ENCODE data around the gene PDE9A. TPM values are rescaled to one million over a fixed set of nuclear protein-coding genes. Genes with fewer than 3 reads are reported as not detected.

Gene PDE9A
- total RNA-seq, 1 donor from 2014 or later = 3.9 TPM

- no peaks in the 10 kb centered on the region for H3K36me3 ChIP-seq (ENCODE audit: control insufficient read depth, insufficient read depth, low read length)
- H3K4me3 ChIP-seq (ENCODE audit: low read depth, low read length) = no peak overlapping the region
- H3K27me3 ChIP-seq (ENCODE audit: control insufficient read depth, insufficient read depth, low read length) = peaks cover 39% of the 10 kb centered on the region
- no peak for DNase-seq (ENCODE audit: low read depth)
- TF ChIP-seq CTCF (IDR thresholded peaks at IDR 0.05; ENCODE audit: insufficient read depth, low read length, poor library complexity, severe bottlenecking) = no peak
Measured at GRCh38 chr21:42640486-42640885, 12.9 kb upstream of the PDE9A start.

- H3K27me3 ChIP-seq (ENCODE audit: control insufficient read depth, insufficient read depth, low read length) = peaks cover 39% of the 10 kb centered on the region
- no peak for DNase-seq (ENCODE audit: low read depth)
- no peak for TF ChIP-seq CTCF (IDR thresholded peaks at IDR 0.05; ENCODE audit: insufficient read depth, low read length, poor library complexity, severe bottlenecking)
- H3K36me3 ChIP-seq (ENCODE audit: control insufficient read depth, insufficient read depth, low read length) = no peaks in the 10 kb centered on the region
- no peak overlapping the region for H3K4me3 ChIP-seq (ENCODE audit: low read depth, low read length)
Measured at GRCh38 chr21:42641311-42642218, 11.9 kb upstream of the PDE9A start.

- Histone ChIP-seq H3K4me3 (ENCODE audit: low read depth, low read length) (no peak overlapping the region), H3K36me3 (ENCODE audit: control insufficient read depth, insufficient read depth, low read length) (no peaks in the 10 kb centered on the region), H3K27me3 (ENCODE audit: control insufficient read depth, insufficient read depth, low read length) (peaks cover 39% of the 10 kb centered on the region)
- TF ChIP-seq CTCF (IDR thresholded peaks at IDR 0.05; ENCODE audit: insufficient read depth, low read length, poor library complexity, severe bottlenecking) = no peak
- DNase-seq (ENCODE audit: low read depth) = no peak
Measured at GRCh38 chr21:42642219-42642745, 11.1 kb upstream of the PDE9A start.

GRCh38 chr21:42644223-42645208 is 8.9 kb upstream of the PDE9A start:
- Histone ChIP-seq H3K27me3 (ENCODE audit: control insufficient read depth, insufficient read depth, low read length) (peaks cover 33% of the 10 kb centered on the region), H3K36me3 (ENCODE audit: control insufficient read depth, insufficient read depth, low read length) (no peaks in the 10 kb centered on the region), H3K4me3 (ENCODE audit: low read depth, low read length) (no peak overlapping the region)
- TF ChIP-seq CTCF (IDR thresholded peaks at IDR 0.05; ENCODE audit: insufficient read depth, low read length, poor library complexity, severe bottlenecking) = no peak
- DNase-seq (ENCODE audit: low read depth) = no peak

- peaks cover 34% of the 10 kb centered on the region for H3K27me3 ChIP-seq (ENCODE audit: control insufficient read depth, insufficient read depth, low read length)
- H3K4me3 ChIP-seq (ENCODE audit: low read depth, low read length) = no peak overlapping the region
- no peak for DNase-seq (ENCODE audit: low read depth)
- no peak for TF ChIP-seq CTCF (IDR thresholded peaks at IDR 0.05; ENCODE audit: insufficient read depth, low read length, poor library complexity, severe bottlenecking)
- H3K36me3 ChIP-seq (ENCODE audit: control insufficient read depth, insufficient read depth, low read length) = no peaks in the 10 kb centered on the region
Measured at GRCh38 chr21:42645211-42646075, 8.0 kb upstream of the PDE9A start.

Measured in kidney epithelial cell (primary cell).